IPS DF 19.7 (cell line): Measurements from ENCODE around the gene SMIM10L1.

ENCODE experiments used
- DNase-seq: peaks from one replicate; pipeline ENCODE4 v3.0.0-alpha.2; 2013; ENCODE audit warnings: low read depth, low spot score

Gene SMIM10L1

DNA sequence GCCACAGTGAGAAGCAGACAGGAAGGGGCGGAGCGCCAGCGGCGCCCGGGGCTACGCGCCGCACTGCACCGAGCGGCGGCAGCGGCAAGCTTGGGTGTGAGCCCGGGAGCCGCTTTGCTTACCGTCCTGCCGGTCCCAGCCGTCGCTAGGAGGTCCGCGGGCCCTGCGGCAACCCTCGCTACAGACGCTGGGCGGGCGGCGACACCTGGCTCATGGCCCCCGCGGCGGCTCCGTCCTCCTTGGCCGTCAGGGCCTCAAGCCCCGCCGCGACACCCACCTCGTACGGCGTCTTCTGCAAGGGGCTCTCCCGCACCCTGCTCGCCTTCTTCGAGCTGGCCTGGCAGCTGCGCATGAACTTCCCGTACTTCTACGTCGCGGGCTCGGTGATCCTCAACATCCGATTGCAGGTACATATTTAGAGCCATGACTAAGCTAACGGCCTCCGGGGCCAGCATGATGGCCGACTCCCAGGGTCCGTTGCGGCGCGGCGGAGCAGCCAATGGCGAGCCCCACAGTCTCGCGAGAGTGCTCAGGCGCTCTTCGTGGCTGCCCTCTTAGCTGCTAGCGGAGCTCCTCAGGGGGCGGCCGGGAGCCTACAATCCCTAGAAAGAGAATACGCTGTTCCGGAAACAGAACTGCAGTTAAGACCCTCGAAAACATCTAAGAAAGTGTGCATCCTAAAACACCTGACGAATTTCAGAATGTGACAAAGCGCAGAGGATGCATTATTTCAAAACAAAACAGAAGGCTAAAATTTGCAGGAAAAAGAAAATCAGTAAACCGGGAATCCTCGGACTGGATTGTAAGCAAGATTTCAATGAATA, at the start of gene SMIM10L1:
Gene SMIM10L1 (plus strand): TSS at position 50 of the 824 bp plus-strand sequence. CDS start 163 bp downstream, at position 213.
- peak; percentile 80 for DNase-seq

DNA sequence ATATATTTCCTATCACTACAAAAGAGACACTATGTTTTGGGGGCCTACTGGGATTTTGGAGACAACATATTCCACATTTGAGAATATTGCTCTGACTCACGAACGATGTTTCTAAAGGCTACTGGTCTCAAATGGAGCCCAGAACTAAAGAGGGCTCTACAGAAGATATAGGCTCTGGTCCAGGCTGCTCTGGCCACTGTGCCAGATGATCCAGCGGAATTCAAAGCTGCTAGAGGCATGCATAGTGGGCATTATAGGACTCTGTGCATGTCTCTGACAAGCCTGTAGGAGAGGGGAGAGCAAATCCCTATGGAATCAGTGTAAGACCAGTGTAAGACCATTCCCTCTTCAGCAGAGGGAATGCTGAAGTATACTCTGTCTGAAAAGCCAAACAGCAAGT, 40.6 kb upstream of the SMIM10L1 start:
- DNase-seq, result no peak

DNA sequence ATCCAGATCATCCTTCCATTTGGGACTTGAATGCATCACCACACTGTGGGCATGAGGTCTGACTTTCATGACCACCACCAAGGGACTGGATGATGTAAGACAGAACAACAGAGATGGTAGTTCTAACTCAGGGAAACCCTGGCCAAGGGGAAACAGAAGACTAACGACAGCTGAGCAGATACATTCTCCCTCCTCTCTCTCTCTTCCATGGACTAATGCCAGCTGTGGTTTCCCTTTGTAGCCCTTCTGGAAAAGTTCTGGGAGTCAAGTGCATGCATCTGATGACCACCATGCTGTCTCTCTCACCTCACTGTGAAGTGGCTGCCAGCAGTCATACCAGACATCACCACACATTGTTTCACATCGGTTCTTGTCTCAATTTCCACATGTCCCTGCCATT, 40.0 kb upstream of the SMIM10L1 start:
- no peak for DNase-seq

DNA sequence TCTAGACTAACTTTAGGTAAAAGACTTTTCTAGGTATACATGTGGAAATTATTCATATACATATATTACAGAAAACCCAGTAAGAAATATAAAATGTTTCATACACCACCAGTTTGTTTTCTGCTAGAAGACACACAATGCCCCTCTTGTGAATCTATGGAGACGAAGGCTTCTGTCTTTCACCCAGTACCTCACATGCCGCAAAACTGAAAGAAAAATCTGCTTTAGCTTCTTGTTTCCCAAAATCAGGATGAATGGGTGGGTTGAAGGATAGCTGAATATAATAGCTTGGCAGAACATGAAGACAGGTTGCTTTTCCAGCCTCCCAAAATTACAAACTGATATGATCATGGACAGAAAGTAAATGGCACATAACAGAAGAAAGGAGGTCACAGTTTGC, 37.8 kb upstream of the SMIM10L1 start:
- no peak for DNase-seq

DNA sequence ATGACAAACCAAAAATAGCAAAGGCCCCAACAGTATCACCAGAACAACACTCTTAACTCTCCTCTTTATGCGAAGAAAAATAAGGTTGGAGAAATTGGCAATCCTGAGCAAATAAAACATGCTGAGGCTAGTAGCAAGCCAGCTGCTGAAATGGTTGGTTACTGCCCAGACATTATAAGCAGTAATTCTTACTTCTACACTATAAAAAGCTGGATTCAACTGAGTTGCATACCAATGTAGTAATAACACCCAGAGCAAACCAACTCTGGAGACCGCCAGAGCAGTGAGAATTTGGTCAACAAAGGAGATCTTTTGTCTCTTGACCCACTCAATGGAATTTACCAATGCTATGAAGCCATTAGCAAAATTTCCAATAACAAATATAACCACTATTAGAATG, 37.2 kb upstream of the SMIM10L1 start:
- no peak for DNase-seq

DNA sequence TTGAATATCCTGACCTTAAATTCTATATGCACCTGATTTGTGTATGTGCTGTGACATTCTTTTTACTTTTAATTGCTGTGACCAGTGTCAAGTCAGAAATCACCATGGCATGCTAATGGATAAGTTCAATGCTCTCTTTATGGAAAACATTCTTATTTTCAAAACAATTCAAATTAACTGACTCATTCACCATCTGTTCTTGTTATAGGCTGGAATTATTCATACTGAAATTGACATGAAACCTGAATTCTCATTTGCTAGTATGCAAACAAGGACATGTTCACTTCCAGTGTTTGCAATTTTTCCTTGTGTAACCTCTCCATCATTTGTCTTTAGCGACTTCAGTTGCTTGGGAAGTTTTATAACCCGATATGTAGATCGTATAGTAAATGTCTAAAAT, 36.7 kb upstream of the SMIM10L1 start, which contains the start of gene TAS2R30:
Gene TAS2R30 (minus strand): TSS at position 340 of the 400 bp plus-strand sequence. CDS start 400 bp downstream, outside the sequence.
- no peak for DNase-seq

DNA sequence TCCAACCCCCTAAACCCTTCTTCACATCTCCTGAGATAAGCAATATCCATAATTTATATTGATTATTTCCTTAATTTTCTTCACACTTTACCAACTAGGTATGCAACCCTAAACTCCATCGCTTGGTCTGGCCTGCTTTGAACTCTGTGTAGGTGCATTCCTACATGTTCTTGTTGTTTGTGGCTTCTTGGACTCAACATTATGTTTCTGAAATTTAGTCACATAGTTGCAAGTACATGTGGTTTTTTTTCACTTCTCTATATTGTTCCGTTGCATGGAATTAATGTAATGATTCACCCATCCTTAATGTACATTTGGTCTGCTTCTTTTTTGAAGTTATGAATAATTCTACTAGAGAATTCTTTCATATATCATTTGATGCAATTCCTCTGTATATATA, 34.9 kb upstream of the SMIM10L1 start:
- no peak for DNase-seq

DNA sequence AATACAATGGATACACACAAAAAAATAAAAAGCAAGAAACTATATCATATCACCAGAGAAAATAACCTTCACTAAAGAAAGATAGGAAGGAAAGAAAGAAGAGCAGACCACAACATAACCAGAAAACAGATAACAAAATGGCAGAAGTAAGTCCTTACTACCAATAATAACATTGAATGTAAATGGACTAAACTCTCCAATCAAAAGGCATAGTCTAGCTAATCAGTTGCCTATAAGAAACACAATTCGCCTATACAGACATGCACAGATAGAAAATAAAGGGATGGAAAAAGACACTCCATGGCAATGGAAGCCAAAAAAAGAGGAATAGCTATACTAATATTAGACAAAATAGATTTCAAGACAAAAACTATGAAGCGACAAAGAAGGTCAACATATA, 27.6 kb upstream of the SMIM10L1 start:
- DNase-seq, result no peak

DNA sequence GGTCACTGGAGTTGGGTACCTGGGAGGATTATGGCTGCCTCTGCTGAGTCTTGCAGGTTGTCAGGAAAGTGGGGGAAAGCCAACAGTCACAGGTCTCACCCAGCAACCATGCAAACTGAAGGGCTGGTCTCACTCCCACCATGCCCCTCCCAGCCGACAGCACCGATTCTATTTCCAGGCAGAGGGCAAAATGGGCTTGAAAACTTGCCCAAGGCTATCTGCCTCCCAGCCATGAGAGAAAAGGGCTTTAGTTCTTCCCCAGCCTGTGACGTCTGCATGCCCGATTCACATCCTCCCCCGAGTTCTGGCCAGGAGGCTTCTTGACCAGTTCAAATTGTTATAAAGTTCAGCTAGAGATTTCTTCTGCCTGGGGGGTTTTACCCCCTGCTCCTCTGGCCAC, 26.7 kb upstream of the SMIM10L1 start:
- DNase-seq, result no peak

DNA sequence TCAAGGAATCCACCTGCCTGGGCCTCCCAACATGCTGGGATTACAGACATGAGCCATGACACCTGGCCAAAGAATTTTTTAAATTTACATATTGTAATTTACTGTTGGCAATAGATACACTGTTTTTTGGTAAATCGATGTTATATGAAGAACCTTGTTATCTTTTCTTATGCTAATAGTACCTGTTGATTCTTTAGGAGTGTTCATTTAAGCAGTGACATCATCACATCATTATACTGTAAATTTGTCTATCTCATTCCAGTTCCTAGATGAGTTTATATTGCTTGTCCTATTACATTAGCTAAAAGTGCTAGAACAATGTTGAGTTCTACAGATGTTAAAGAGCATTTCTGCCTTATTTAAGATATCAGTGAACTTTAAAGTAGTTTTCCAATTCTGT, 23.6 kb upstream of the SMIM10L1 start:
- DNase-seq, result no peak

DNA sequence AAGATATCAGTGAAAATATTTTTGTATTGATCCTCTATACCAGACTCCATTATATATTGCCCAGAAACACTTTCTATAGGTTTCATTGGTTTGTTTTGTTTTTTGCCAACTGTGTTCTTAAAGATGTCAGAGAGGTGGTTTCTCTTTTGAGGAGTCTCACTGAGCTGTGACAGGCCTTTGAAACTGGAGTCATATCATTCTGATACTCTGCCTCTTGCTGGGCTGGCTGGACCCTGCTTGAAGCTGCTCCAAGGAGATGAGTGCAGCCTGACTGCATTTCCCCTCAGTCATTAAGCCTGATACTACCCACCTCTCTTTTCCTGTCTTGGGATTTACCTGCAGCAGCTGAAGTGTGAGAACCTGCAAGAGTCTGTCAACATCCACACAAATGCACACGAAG, 20.2 kb upstream of the SMIM10L1 start:
- DNase-seq, result no peak

DNA sequence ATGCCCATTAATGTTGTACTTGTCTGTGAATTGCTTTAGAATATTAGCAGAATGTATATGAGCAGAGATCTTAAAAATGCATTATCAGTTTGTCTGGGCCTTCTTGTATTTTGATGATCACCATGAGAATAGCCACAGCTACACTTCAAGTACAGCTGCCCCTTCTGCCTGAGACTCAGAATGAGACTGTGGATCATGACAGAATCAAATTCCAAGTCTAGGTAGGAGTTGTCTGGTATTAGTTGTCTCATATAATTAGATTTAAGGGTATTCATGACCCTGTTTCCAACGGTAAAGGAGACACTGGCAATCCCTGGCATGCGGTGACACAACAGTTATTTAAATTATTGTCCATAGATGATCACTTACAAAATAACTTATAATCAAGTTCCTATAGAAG, 18.3 kb upstream of the SMIM10L1 start:
- no peak for DNase-seq

DNA sequence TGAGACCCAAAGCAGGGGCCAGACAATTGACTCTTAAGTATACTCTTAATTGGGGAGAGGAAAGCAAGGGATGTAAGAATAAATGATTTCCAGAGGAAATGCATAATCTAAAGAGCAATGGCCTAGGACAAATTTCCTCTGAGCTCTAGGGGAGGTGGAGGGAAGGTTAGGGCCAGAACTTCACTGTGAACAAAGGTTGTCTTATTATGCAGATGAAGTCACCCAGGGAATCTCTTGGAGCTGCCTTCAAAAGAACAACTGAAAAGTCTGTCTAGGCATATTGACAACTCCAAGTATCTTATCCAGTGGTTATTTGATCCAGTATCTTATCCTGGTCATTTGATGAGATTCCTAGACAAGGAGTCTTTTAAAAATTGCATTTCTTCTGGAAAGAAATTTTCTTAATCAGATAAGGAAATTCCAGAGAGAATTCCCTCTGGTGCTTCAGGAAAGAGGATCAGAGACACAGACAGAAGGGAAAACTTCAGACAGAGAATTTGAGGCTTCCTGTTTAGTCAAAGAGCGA, 16.5 kb upstream of the SMIM10L1 start:
- DNase-seq, result no peak

DNA sequence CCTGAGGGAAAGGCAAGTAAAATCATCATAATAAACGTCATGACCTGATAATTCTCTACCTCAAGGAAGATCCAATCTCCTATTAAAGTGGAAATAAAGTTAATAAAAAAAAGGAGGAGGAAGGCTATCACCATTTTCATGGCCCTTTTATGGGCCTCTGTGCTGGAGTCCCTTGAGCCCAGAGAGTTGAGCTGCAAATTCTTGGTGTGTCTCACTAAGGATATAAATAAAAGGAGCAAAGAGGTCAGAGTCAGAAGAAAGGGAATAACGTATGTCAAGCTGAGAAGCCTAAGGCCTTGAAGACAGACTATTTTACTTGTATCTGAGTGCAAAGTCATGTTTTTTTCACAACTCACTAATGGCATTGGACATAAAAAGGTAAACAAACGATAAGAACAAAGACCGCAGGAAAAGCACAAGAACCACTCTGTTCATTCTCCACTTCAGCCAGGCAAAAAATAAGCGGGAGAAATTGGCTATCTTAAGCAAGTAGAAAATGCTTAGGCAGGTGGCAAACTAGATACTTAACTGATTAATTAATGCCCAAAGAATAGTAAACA, 12.0 kb upstream of the SMIM10L1 start:
- no peak for DNase-seq

DNA sequence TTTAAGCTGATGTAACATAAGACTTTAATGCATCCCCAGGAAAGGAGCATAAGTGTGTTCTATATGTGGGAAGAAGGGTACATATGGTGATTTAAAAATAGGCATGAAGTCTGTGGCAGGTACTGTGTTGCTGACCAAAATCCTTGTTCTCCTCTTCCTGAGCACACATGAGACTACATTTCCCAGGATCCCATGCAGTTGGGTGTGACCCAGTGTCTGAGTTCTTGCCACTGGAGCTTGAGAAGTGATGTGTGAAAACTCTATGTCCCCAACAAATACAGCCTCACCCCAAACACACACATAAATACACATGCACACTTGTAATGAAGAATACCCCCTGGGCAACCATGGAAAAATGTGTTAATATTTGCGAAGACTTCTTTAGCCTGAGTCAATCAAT, 8.5 kb upstream of the SMIM10L1 start:
- DNase-seq, result no peak

DNA sequence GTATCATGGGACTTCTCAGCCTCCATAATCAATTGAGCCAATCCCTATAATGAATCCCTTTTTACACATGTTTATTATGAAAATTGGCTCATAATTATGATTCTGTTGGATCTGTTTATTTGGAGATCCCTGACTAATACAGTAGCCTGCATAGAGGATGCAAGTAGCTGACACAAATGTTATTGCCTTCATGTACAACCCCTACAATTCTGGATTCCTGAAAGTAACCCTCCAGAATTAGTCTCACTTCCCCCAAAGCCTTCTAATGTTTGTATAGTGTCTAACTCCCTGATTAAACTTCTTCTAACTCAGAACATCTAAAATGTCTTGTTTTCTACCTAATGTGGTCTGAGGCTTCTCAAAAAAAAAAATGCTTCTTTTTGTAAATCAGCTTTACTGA, 6.6 kb upstream of the SMIM10L1 start:
- DNase-seq, result no peak

DNA sequence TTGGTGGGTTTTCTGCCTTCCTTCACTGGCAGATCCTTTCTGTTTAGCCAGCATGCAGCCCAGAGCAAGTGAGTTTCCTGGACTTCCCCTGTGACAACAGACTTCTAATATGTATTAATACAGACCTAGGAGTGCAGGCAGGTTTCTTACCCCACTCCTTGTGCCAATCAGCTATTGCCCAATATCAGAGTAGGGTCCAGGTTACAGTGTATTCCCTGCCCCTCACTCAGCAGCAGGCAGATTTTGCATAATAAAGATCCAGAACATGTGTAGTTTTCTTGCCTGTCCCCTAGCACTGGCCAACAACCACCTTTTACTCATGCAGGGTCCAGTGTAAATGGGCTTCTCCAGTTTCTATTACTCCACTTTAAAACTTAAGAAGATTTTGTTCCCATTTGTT, 4.7 kb upstream of the SMIM10L1 start:
- no peak for DNase-seq

DNA sequence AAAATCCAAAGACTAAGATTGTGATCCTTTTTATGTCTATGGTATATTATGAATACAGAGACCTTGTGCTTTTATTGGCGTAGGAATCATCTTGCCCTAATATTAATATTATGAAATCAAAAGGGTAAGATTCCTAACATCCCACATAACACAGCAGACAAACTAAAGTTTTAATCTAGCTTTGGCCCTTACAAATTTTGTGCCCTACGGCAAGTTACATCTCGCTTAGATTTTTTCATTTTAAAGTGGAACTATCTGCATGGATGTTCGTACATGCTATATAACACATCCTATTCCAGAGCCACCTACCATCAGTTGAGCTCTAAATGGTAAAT, 217 bp upstream of the SMIM10L1 start:
- DNase-seq, result no peak

DNA sequence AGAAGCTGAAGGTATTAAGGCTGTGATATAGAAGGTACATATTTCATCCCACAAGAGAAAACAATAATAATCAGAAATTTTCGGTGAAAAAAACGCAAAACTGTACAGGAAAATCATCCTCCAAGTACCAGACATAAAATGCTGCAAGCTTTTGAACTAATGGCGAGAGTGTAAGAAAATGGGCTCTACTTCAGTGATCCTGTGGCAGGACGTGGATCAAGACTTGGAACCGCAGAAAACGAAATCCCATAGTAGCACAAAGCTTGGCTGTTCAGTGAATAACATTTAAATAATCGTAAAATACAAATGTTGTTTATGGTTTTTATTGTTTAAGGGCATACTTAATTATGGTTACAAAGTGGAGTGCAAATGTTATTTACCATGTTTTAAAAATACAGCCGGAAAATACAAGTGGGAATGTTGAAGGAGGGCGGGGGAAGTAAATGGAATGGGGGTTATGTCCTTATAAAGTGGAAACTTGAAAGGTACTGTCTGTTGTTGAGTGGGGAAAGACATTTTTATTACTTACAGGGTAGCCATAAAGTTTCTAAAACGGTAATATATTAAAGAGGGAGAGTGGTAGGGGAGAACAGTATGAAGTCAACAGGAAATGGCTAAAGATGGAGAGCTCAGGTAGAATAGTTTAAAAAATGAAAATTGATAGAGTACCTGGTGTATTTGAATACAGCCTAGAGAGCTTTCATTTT, 1.1 kb downstream of the SMIM10L1 start:
- no peak for DNase-seq

DNA sequence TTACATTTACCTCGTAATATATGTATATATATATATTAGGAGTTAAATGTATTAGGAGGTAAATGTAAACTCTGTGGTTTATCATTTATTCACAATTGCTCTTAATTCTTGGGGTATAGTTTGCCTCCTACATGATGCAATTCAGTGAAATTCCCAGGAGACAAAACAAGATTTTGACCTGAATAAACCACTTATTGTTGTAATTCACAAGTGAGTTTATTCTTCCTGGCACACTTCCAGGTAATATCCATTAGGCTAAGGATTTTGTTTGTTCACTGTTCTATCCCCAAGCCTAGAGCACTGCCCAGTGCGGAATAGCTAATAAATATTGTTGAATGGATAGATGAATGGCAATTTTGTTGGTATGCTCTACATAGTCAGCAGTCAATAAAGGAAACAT, 3.0 kb downstream of the SMIM10L1 start:
- no peak for DNase-seq

DNA sequence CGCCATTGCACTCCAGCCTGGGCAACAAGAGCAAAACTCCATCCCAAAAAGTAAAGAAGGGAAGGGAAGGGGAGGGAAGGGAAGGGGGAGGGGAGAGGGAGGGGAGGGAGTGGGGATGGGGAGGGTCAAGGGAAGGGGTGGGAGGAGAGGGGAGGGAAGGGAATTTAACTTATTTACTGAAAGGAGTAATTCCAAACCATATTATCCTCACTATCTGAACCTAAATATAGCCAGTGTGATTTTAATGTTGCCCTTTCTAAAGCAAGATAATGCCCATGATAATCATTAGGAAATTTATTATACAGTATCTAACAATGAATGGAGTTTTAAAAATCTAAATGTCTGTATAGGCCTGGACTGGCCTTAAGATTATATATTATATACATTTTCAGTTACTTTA, 7.3 kb downstream of the SMIM10L1 start:
- no peak for DNase-seq

DNA sequence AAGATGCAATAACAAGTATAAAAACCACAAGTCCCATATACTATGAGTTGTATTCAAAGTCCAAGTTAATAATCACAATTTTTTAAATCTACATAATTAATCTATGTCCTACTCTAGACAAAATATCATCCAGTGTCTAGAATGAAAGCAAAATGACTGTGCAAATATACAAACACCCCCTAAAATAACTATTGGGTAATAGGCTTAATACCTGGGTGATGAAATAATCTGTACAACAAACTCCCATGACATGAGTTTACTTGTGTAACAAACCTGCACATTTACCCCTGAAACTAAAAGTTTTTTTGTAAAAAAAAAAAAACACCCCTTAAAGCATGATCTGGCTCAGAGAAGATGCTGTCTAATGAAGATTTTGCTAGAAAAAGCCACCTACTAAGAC, 11.5 kb downstream of the SMIM10L1 start:
- DNase-seq, result no peak

DNA sequence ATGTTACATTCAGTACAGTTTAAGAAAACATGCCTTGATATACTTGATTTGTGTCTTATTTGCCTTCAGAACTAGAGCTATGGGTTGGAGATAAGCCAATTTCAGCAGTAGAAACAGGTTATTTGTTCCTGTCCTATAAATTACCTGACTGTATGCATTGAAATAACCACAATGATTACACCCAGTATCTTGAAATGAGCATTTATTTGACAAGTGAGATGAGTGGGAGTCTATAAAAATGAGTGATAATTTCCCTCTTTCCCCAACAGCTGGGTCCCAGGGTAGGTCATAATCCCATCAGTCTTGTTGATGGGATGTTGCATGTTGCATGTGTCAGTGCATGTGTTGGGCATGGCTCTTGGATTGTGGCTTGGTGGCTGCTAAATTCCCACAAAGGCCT, 12.0 kb downstream of the SMIM10L1 start:
- no peak for DNase-seq
